Activated gamma-delta T cell (primary cell): Measurements from ENCODE around the gene PAIP1.
"Not testable (repeated sequence)": the region's sequence is repeated elsewhere in the genome, so short reads cannot be mapped to it uniquely, and the experiment has no call there.

ENCODE experiments used
- DNase-seq: peaks from one replicate; lab custom pipeline; 2025; lab: John Stamatoyannopoulos, UW
- total RNA-seq, 2 donors: gene quantifications; one replicate each; lab custom pipeline; 2026; lab: John Stamatoyannopoulos, UW

PAIP1 gene
- 56.5 to 56.9 reads per million in 2 donors for total RNA-seq

DNA sequence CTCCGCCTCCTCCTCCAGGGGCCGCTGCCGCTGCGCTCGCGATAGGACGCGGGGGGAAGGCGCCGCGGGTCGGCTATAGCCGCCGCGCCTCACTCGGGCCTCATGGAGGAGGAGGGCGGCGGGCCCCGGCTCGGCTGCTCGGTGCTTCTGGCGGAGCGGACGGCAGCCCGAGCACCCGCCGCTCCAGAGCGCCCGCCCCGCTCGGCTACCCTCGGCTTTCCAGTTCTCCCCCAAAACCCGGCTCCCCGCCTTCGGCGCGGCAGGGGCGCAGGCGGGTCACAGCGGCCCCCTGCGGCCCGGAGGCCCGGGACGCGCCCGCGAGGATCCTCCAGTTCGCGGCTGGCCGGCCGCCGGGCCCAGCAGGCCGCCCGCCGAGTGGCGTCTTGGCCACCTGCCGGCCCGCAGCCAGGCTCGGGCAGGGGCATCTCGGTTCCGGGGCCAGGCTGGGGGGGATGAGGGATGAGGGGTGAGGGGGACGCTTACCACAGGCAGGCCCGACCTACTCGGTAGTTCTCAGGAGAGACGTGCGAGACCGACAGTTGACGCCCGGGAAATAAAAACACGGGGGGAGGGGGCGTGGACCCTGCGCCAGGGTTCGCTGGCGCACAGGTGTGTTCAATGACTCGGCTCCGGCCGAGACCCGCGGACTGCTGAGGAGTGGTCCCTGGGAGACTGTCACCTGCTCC is at the start of gene PAIP1:
TSS of gene PAIP1 (minus strand) at position 221 of the 686 bp plus-strand sequence. CDS start 231 bp downstream, outside the sequence.
- peak; percentile 73 for DNase-seq

DNA sequence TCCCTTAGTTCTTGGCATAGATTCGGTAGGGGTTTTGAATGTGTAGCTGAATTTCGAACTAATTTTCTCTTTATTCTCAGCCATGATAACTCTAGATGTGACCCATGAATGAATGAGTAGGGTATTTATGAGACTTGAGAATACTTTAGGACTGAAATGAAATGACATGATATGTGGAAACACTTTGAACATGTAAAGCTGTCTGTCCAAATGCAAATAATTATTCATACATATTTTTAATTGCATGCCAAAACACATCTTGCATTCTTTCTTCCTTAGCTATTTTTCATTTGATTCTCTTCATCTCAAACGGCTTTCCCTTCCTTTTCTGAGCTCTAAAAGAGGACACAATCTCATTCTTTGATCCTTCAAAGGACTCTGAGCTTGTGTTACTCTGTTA is 49.5 kb upstream of the PAIP1 start:
- DNase-seq = no peak

- DNase-seq = no peak
Observed at GRCh38 chr5:43604699-43605098, 47.8 kb upstream of the PAIP1 start.

GRCh38 chr5:43603344-43604217 is 46.7 kb upstream of the PAIP1 start:
- peak; percentile 41 for DNase-seq

- DNase-seq = peak; percentile 76
Observed at GRCh38 chr5:43602461-43603343, 45.8 kb upstream of the PAIP1 start, which contains the start of gene NNT. TSS of gene NNT (plus strand) at chr5:43603180. CDS start at chr5:43609196, 6,016 bp downstream.

GRCh38 chr5:43601454-43602260 is 44.8 kb upstream of the PAIP1 start:
- no peak for DNase-seq

- DNase-seq = not testable (repeated sequence)
Observed at GRCh38 chr5:43598927-43599326, 42.0 kb upstream of the PAIP1 start.

- no peak for DNase-seq
Observed at GRCh38 chr5:43592363-43592762, 35.5 kb upstream of the PAIP1 start.

DNA sequence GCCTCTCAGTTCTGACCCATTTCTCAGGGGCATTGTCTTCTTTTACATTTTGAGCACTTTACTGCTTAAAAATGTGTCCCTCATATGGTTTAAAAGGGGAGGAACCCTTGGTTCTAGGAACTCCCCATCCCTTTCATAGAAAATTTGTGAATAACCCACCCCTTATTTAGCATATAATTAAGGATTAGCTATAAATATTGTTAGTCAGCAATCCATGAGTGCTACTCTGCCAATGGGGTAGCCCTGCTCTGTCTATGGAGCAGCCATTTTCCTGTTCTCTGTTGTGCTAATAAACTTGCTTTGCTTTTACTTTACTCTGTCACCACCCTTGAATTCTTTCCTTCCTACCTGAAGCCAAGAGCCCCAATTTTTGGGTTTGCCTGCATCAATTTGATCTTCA is 33.8 kb upstream of the PAIP1 start:
- DNase-seq = no peak

DNA sequence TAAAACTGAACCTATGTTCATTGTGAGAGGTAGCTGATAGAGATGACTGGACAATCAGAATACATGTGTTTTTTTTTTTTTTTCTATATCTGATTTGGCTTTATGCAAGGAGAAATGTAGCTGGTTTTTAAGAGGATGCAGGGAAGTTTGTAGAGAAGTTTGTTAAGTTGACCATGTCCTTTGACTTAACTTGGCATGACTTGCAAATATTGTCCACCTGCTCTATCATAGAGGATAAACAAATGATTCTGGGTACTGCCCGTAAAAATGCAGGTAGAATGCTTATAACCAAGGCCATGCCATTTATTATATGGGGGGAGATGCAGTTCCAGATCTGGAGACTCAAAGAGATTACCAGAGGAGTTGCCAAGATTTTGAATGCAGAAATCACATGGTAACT is 32.4 kb upstream of the PAIP1 start:
- no peak for DNase-seq

- no peak for DNase-seq
Observed at GRCh38 chr5:43588842-43589241, 32.0 kb upstream of the PAIP1 start.

DNA sequence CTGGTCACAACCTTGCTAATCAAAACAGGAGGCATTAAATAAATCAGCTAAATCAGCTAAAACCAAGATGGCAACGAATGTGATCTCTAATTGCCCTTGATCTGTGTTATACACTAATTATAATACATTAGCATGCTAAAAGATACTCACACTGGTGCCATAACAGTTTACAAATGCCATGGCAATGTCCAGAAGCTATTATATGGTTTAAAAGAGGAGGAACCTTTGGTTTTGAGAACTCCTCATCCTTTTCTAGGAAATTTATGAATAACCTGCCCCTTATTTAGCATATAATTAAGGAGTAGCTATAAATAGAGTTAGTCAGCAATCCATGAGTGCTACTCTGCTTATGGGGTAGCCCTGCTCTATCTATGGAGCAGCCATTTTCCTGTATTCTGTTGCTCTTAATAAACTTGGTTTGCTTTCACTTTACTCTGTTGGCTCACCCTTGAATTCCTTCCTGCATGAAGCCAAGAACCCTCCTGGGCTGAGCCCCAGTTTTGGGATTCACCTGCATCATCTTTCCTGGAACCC is 27.4 kb upstream of the PAIP1 start:
- no peak for DNase-seq

GRCh38 chr5:43583724-43584123 is 26.8 kb upstream of the PAIP1 start:
- DNase-seq = no peak

DNA sequence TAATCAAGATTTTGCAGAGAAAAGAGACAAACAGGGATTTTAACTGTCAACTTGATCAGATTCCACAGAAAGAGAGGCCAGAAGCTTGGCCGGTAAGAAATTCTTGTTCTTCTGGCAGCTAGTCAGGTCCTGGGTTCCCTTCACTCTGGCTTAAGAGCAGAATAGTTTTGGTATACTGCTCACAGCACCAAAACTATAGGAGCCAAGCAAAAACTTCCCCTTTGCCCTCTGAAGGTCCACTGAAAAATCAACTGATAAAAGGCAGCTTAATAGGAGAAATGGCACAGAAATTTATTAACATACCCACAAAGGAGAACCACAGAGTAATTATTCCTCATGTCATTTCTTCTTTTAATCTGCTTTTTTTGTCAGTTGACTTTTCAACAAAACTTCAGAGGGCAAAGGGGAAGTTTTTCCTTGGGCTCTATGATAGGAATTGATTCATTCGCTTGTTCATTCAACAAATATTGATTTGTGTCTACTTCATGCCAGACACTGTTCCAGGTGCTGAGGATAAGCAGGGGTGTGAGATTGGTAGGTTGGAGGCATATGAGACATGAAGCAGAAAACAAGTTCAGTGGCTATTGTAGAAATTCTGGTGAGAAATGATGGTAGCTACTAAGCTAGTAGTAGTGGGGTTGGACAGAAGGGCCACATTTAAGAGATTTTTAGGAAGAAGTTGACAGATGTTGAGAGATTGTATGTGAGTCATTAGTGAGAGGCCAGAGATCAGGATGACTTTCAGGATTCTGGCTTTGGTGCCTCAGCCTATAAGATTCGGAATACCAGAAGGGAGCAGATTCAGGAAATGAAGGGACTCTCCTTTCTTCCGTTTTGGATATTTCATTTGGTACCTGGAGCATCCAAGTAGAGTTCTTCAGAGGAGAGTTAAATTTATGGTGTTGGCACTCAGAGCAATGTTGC is 25.5 kb upstream of the PAIP1 start:
- no peak for DNase-seq

- no peak for DNase-seq
Observed at GRCh38 chr5:43581398-43581797, 24.5 kb upstream of the PAIP1 start.

GRCh38 chr5:43580402-43581210 is 23.7 kb upstream of the PAIP1 start:
- DNase-seq = not testable (repeated sequence)

DNA sequence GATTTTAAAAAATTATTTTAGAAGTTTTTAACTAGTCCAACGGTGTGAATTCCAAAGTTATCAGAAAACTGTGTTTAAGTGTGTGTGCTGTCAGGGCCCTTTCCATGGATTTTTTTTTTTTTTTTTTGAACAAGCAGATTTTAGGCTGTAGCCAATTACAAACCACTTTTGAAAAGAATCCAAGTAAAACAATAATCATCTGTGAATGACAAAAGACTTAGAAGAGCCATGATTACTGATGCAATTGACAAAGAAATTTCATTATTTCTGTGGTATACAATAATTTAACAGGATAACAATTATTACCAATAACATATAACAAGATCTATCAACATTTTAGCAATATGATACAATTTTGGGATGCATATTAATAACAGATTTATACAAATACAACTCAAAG is 16.2 kb upstream of the PAIP1 start:
- no peak for DNase-seq

GRCh38 chr5:43572357-43572756 is 15.5 kb upstream of the PAIP1 start:
- DNase-seq = no peak

- no peak for DNase-seq
Observed at GRCh38 chr5:43571237-43571636, 14.4 kb upstream of the PAIP1 start.
